Hepatocyte (in vitro differentiated cells): ENCODE data around the gene THOP1. TPM values are rescaled to one million over a fixed set of nuclear protein-coding genes. Genes with fewer than 3 reads are reported as not detected.

Experiments
- DNase-seq: peaks from one replicate; pipeline ENCODE4 v3.0.0-alpha.2; 2016; ENCODE audit warnings: low spot score
- H2AFZ ChIP-seq: fragments of 200-600 bp; sonication (generic); 2 replicates; pipeline ENCODE4 v1.6.0; 2016; ENCODE audit warnings: antibody characterized with exemption, mild to moderate bottlenecking
- H3K27ac ChIP-seq: fragments of 200-600 bp; sonication (generic); 2 replicates; pipeline ENCODE4 v1.5.1; 2016; ENCODE audit warnings: mild to moderate bottlenecking
- H3K27me3 ChIP-seq: fragments of 200-600 bp; sonication (generic); 2 replicates; pipeline ENCODE4 v1.6.1; 2016
- H3K36me3 ChIP-seq: fragments of 200-600 bp; sonication (generic); replicated peaks from 2 replicates; pipeline ENCODE4 v1.5.1; 2016; ENCODE audit warnings: low read depth; ENCODE audit not compliant: insufficient read depth
- H3K4me1 ChIP-seq: fragments of 200-600 bp; sonication (generic); 2 replicates; pipeline ENCODE4 v1.5.1; 2016; ENCODE audit warnings: mild to moderate bottlenecking, moderate library complexity; ENCODE audit not compliant: insufficient read depth
- H3K4me2 ChIP-seq: fragments of 200-600 bp; sonication (generic); 2 replicates; pipeline ENCODE4 v1.6.0; 2016
- H3K4me3 ChIP-seq: fragments of 200-600 bp; sonication (generic); 2 replicates; pipeline ENCODE4 v1.5.1; 2016; ENCODE audit warnings: mild to moderate bottlenecking
- H3K79me2 ChIP-seq: fragments of 200-600 bp; sonication (generic); 2 replicates; pipeline ENCODE4 v1.6.0; 2017; ENCODE audit warnings: mild to moderate bottlenecking
- H3K9me2 ChIP-seq: fragments of 200-600 bp; sonication (generic); replicated peaks from 2 replicates; pipeline ENCODE4 v1.6.0; 2017; ENCODE audit warnings: mild to moderate bottlenecking; ENCODE audit not compliant: insufficient read depth
- H3K9me3 ChIP-seq: fragments of 200-600 bp; sonication (generic); 2 replicates; pipeline ENCODE4 v1.5.1; 2016; ENCODE audit warnings: low read depth, mild to moderate bottlenecking
- H4K20me1 ChIP-seq: fragments of 200-600 bp; sonication (generic); 2 replicates; pipeline ENCODE4 v1.6.0; 2016; ENCODE audit warnings: mild to moderate bottlenecking; ENCODE audit not compliant: insufficient read depth, poor library complexity, severe bottlenecking
- CTCF ChIP-seq: fragments of 200-600 bp; sonication (generic); IDR thresholded peaks from 2 replicates; pipeline ENCODE4 v1.5.1; 2016; ENCODE audit warnings: antibody characterized with exemption, mild to moderate bottlenecking; ENCODE audit not compliant: poor library complexity
- EZH2 ChIP-seq: fragments of 200-600 bp; sonication (generic); IDR thresholded peaks from 2 replicates; pipeline ENCODE4 v1.6.1; 2016; ENCODE audit warnings: antibody characterized with exemption, mild to moderate bottlenecking, borderline replicate concordance
- EZH2phosphoT487 ChIP-seq: fragments of 200-600 bp; sonication (generic); IDR thresholded peaks from one replicate; pipeline ENCODE4 v1.6.1; 2018; ENCODE audit warnings: antibody characterized with exemption, mild to moderate bottlenecking, low read depth, moderate library complexity; ENCODE audit not compliant: unreplicated experiment, severe bottlenecking
- WGBS: methylation state at CpG from one replicate; pipeline ENCODE4 v1.1.6; 2016; ENCODE audit warnings: low lambda C conversion rate; ENCODE audit errors: missing lambda C conversion rate; 5-methylcytosine and 5-hydroxymethylcytosine counted together
- polyA plus RNA-seq: library from polyadenylated mRNA; unstranded; fragments of >200 nt; fragmentation: Nextera tagmentation; extraction: Ambion mirVana; gene quantifications from 2 replicates; pipeline ENCODE4 v1.2.1, GENCODE V29; 2016
- total RNA-seq: library from RNA; depleted of rRNA; stranded (reverse); fragments of >200 nt; gene quantifications from 2 replicates; pipeline ENCODE4 v1.2.3, GENCODE V29; 2014

The THOP1 gene
- total and polyA plus RNA-seq, 2 experiments from 2014 or later = 61.4 to 64.3 TPM

GRCh38 chr19:2863816-2864215 is 78.5 kb downstream of the THOP1 start:
- no peak overlapping the region for H3K4me3 ChIP-seq
- no peaks in the 10 kb centered on the region for H3K9me2 ChIP-seq
- H4K20me1 ChIP-seq = no peaks in the 10 kb centered on the region
- no peaks in the 10 kb centered on the region for H3K36me3 ChIP-seq
- no peak overlapping the region for H3K27ac ChIP-seq
- TF ChIP-seq EZH2 (no peak), EZH2phosphoT487 (no peak), CTCF (no peak)
- H3K9me3 ChIP-seq = no peaks in the 10 kb centered on the region
- H3K27me3 ChIP-seq = no peaks in the 10 kb centered on the region
- H3K4me1 ChIP-seq = no peaks in the 10 kb centered on the region
- H2AFZ ChIP-seq = no peak overlapping the region
- no peak for DNase-seq
- 81% methylated on average over 10 of the region's 10 CpGs for WGBS
- no peak overlapping the region for H3K4me2 ChIP-seq
- no peaks in the 10 kb centered on the region for H3K79me2 ChIP-seq

Other genes with a start within 250 kb of the THOP1 start
- gene GNG7, start 82.8 kb upstream of the THOP1 start, total RNA-seq = 1.2 and 1.3 TPM in 2 replicates
- gene GNG7, start 82.8 kb upstream of the THOP1 start, polyA plus RNA-seq = 1.9 and 3.3 TPM in 2 replicates
- gene DIRAS1, start 64.1 kb upstream of the THOP1 start, total RNA-seq = 1.4 and 1.5 TPM in 2 replicates
- gene DIRAS1, start 64.1 kb upstream of the THOP1 start, polyA plus RNA-seq = 2.0 and 2.4 TPM in 2 replicates
- gene SLC39A3, start 45.5 kb upstream of the THOP1 start, total RNA-seq = 31.4 and 36.1 TPM in 2 replicates
- 37.4 and 44.3 TPM in 2 replicates for gene SLC39A3, start 45.5 kb upstream of the THOP1 start, polyA plus RNA-seq
- gene SGTA, start 2.2 kb upstream of the THOP1 start, total RNA-seq = 33.4 and 37.4 TPM in 2 replicates
- 62.8 and 65.8 TPM in 2 replicates for gene SGTA, start 2.2 kb upstream of the THOP1 start, polyA plus RNA-seq
- 4.0 and 5.3 TPM in 2 replicates for gene ZNF554, start 34.4 kb downstream of the THOP1 start, total RNA-seq
- 5.0 and 5.5 TPM in 2 replicates for gene ZNF554, start 34.4 kb downstream of the THOP1 start, polyA plus RNA-seq
- 6.4 and 7.4 TPM in 2 replicates for gene ZNF555, start 56.0 kb downstream of the THOP1 start, total RNA-seq
- gene ZNF555, start 56.0 kb downstream of the THOP1 start, polyA plus RNA-seq = 2.7 and 3.0 TPM in 2 replicates
- 0.03 TPM in 1 of 2 replicates, not detected in the other for gene ZNF556, start 81.8 kb downstream of the THOP1 start, total RNA-seq
- gene ZNF556, start 81.8 kb downstream of the THOP1 start, polyA plus RNA-seq = not detected in 2 replicates
- gene ZNF57, start 115.4 kb downstream of the THOP1 start, total RNA-seq = 8.4 and 10.0 TPM in 2 replicates
- gene ZNF57, start 115.4 kb downstream of the THOP1 start, polyA plus RNA-seq = 12.8 and 13.2 TPM in 2 replicates
- gene ZNF77, start 159.5 kb downstream of the THOP1 start, total RNA-seq = 3.3 and 3.4 TPM in 2 replicates
- gene ZNF77, start 159.5 kb downstream of the THOP1 start, polyA plus RNA-seq = 1.8 and 2.2 TPM in 2 replicates
- gene TLE6, start 192.1 kb downstream of the THOP1 start, total RNA-seq = 1.2 and 4.7 TPM in 2 replicates
- gene TLE6, start 192.1 kb downstream of the THOP1 start, polyA plus RNA-seq = 1.2 and 3.9 TPM in 2 replicates
- gene TLE2, start 243.8 kb downstream of the THOP1 start, total RNA-seq = 25.4 and 36.2 TPM in 2 replicates
- gene TLE2, start 243.8 kb downstream of the THOP1 start, polyA plus RNA-seq = 71.1 and 82.0 TPM in 2 replicates